ENCODE measurements around the gene NEDD4L.

Gene NEDD4L

DNA sequence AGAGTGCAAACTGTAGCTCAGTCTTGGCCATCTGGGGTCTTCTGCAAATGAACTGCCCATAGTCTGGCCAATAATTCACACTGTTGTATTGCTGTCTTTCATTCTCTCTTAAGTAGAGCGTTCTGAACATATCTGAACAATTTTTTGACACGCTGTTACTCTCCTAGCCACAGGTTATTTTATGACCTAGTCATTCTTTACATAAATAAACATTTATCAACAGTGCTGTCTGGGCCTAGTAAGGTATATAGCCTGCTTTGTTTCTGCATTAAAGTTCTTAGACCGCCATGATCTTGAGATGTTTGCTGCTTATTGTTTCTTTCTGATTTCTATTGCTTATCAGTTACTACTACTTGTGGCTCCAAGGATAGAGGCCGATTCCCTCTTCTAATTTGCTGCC, 226.4 kb downstream of the NEDD4L start:
- Histone ChIP-seq H3K9me3 (ENCODE audit: control insufficient read depth, insufficient read depth, low read depth, low read length) (no peaks in the 10 kb centered on the region), H3K36me3 (ENCODE audit: control insufficient read depth in 2 of 2, insufficient read depth in 1 of 2, low read length in 2 of 2) (no peaks in the 10 kb centered on the region), H3K4me1 (ENCODE audit: control insufficient read depth, insufficient read depth, low read length) (peaks cover 27% of the 10 kb centered on the region), H3K4me3 (ENCODE audit: low read depth, low read length) (no peak overlapping the region), H3K27ac (ENCODE audit: extremely low read depth, low read depth, low read length) (no peak overlapping the region)
- ChIA-PET CTCF (interaction anchor here (0.6 kb wide), 1 partner anchor 44 kb away, joined by 4 read pairs; no protein-coding TSS in a partner anchor), POLR2A (no interaction called here)
- TF ChIP-seq ZNF10 (tag by site-specific recombination; IDR thresholded peaks at IDR 0.05): no peak
- TF ChIP-seq, protein P1, sequence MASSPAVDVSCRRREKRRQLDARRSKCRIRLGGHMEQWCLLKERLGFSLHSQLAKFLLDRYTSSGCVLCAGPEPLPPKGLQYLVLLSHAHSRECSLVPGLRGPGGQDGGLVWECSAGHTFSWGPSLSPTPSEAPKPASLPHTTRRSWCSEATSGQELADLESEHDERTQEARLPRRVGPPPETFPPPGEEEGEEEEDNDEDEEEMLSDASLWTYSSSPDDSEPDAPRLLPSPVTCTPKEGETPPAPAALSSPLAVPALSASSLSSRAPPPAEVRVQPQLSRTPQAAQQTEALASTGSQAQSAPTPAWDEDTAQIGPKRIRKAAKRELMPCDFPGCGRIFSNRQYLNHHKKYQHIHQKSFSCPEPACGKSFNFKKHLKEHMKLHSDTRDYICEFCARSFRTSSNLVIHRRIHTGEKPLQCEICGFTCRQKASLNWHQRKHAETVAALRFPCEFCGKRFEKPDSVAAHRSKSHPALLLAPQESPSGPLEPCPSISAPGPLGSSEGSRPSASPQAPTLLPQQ (tag by site-specific recombination; IDR thresholded peaks at IDR 0.05): no peak
- no peak for TF ChIP-seq ZNF473 (tag by site-specific recombination; IDR thresholded peaks at IDR 0.05)
- TF ChIP-seq ZBTB21 (tag by site-specific recombination; IDR thresholded peaks at IDR 0.05): no peak
- TF ChIP-seq ZNF626 (tag by site-specific recombination; IDR thresholded peaks at IDR 0.05): no peak
- TF ChIP-seq ZNF350 (tag by site-specific recombination; IDR thresholded peaks at IDR 0.05): peak; percentile 48; the same call in 1 of the 2 replicates
- peak; percentile 71 for TF ChIP-seq SCRT2 (tag by site-specific recombination; IDR thresholded peaks at IDR 0.05)
- no peak for TF ChIP-seq ZNF391 (tag by site-specific recombination; IDR thresholded peaks at IDR 0.05; ENCODE audit: borderline replicate concordance, low read depth)
- no peak for TF ChIP-seq ZNF335 (tag by site-specific recombination; conservative IDR thresholded peaks at IDR 0.05)
- no peak for TF ChIP-seq AEBP2 (tag by site-specific recombination; IDR thresholded peaks at IDR 0.05; ENCODE audit: borderline replicate concordance)
- peak; percentile 67 for TF ChIP-seq SCRT1 (tag by site-specific recombination; IDR thresholded peaks at IDR 0.05; ENCODE audit: borderline replicate concordance)
- TF ChIP-seq ZNF555 (tag by site-specific recombination; conservative IDR thresholded peaks at IDR 0.05): no peak
- TF ChIP-seq ZNF174 (tag by site-specific recombination; IDR thresholded peaks at IDR 0.05): no peak
- TF ChIP-seq ZNF747 (tag by site-specific recombination; IDR thresholded peaks at IDR 0.05): no peak
- TF ChIP-seq ZBTB8A (tag by site-specific recombination; IDR thresholded peaks at IDR 0.05): no peak
- TF ChIP-seq, protein P2, sequence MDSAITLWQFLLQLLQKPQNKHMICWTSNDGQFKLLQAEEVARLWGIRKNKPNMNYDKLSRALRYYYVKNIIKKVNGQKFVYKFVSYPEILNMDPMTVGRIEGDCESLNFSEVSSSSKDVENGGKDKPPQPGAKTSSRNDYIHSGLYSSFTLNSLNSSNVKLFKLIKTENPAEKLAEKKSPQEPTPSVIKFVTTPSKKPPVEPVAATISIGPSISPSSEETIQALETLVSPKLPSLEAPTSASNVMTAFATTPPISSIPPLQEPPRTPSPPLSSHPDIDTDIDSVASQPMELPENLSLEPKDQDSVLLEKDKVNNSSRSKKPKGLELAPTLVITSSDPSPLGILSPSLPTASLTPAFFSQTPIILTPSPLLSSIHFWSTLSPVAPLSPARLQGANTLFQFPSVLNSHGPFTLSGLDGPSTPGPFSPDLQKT (IDR thresholded peaks at IDR 0.05; ENCODE audit: borderline replicate concordance, low read depth, low read length): no peak
- no peak for TF ChIP-seq PRDM1 (tag by site-specific recombination; IDR thresholded peaks at IDR 0.05)
- TF ChIP-seq ZBTB26 (tag by site-specific recombination; optimal IDR thresholded peaks at IDR 0.05): no peak
- no peak for TF ChIP-seq ZNF211 (tag by site-specific recombination; IDR thresholded peaks at IDR 0.05; ENCODE audit: low read depth)
- no peak for TF ChIP-seq ZNF701 (tag by site-specific recombination; IDR thresholded peaks at IDR 0.05)
- no peak for TF ChIP-seq ZNF664 (tag by site-specific recombination; IDR thresholded peaks at IDR 0.05)
- TF ChIP-seq, protein P3, sequence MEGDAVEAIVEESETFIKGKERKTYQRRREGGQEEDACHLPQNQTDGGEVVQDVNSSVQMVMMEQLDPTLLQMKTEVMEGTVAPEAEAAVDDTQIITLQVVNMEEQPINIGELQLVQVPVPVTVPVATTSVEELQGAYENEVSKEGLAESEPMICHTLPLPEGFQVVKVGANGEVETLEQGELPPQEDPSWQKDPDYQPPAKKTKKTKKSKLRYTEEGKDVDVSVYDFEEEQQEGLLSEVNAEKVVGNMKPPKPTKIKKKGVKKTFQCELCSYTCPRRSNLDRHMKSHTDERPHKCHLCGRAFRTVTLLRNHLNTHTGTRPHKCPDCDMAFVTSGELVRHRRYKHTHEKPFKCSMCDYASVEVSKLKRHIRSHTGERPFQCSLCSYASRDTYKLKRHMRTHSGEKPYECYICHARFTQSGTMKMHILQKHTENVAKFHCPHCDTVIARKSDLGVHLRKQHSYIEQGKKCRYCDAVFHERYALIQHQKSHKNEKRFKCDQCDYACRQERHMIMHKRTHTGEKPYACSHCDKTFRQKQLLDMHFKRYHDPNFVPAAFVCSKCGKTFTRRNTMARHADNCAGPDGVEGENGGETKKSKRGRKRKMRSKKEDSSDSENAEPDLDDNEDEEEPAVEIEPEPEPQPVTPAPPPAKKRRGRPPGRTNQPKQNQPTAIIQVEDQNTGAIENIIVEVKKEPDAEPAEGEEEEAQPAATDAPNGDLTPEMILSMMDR (tag by site-specific recombination; IDR thresholded peaks at IDR 0.05): no peak
